Caco-2 (cell line): ENCODE measurements around the gene KCNK4. TPM values are rescaled to one million over a fixed set of nuclear protein-coding genes. Genes with fewer than 3 reads are reported as not detected.

ENCODE experiments used
- BruUV-seq: library from RNA; stranded (reverse); fragments of 400-500 nt; replicated peaks from 2 replicates; lab custom pipeline; 2021; lab: Mats Ljungman, UMichigan
- CTCF ChIA-PET: fragments of 300-600 bp; sonication (Branson Sonifier 250); formaldehyde crosslinking; loops from one replicate; lab custom pipeline; 2022; ENCODE audit warnings: antibody characterized with exemption; lab: Charles Lee
- POLR2A ChIA-PET: fragments of 300-600 bp; sonication (Branson Sonifier 250); formaldehyde crosslinking; loops from one replicate; lab custom pipeline; 2022; ENCODE audit warnings: antibody characterized with exemption; lab: Charles Lee
- DNase-seq, 2 experiments: peaks; one replicate each; pipeline versions ENCODE4 v3.0.0 to v3.0.0-alpha.2; 2020 to 2022
- H3K27me3 ChIP-seq: replicated peaks from 2 replicates; pipeline ENCODE4 v1.6.0; 2011; ENCODE audit warnings: low read length; ENCODE audit not compliant: control insufficient read depth, insufficient read depth
- H3K36me3 ChIP-seq: 2 replicates; pipeline ENCODE4 v1.5.1; 2011; ENCODE audit warnings: low read length; ENCODE audit not compliant: control insufficient read depth, insufficient read depth
- H3K4me1 ChIP-seq: fragments of 250-450 bp; sonication (Bioruptor Pico); 2 replicates; pipeline ENCODE4 v1.5.1; 2020; ENCODE audit warnings: mild to moderate bottlenecking
- H3K4me3 ChIP-seq: 2 replicates; pipeline ENCODE4 v1.5.1; 2011; ENCODE audit warnings: low read depth, mild to moderate bottlenecking, control low read depth, low read length
- H3K9me3 ChIP-seq: fragments of 250-450 bp; sonication (Bioruptor Pico); 2 replicates; pipeline ENCODE4 v1.5.1; 2020; ENCODE audit warnings: mild to moderate bottlenecking, moderate library complexity
- H3K27ac Mint-ChIP-seq: one replicate; pipeline ENCODE4 v1.8.0; 2022; ENCODE audit warnings: mixed read lengths; ENCODE audit not compliant: unreplicated experiment
- H3K27me3 Mint-ChIP-seq: one replicate; pipeline ENCODE4 v1.8.0; 2022; ENCODE audit warnings: mixed read lengths; ENCODE audit not compliant: insufficient read depth, unreplicated experiment
- H3K36me3 Mint-ChIP-seq: one replicate; pipeline ENCODE4 v1.8.0; 2022; ENCODE audit warnings: mild to moderate bottlenecking, mixed read lengths; ENCODE audit not compliant: insufficient read depth, unreplicated experiment
- H3K4me1 Mint-ChIP-seq: one replicate; pipeline ENCODE4 v1.8.0; 2022; ENCODE audit warnings: low read depth, mixed read lengths; ENCODE audit not compliant: unreplicated experiment
- H3K4me3 Mint-ChIP-seq: one replicate; pipeline ENCODE4 v1.8.0; 2022; ENCODE audit warnings: mild to moderate bottlenecking, moderate library complexity, mixed read lengths; ENCODE audit not compliant: unreplicated experiment
- H3K9me3 Mint-ChIP-seq: one replicate; pipeline ENCODE4 v1.8.0; 2022; ENCODE audit warnings: mixed read lengths; ENCODE audit not compliant: unreplicated experiment
- intact Hi-C: fragments of 100-400 bp; cut with micrococcal nuclease; formaldehyde crosslinking; loops from one replicate; pipeline ENCODE4 v1.10.0; 2022; ENCODE audit not compliant: unreplicated experiment
- total RNA-seq: library from RNA; stranded (reverse); gene quantifications from 2 replicates; pipeline ENCODE4 v1.2.3, GENCODE V29; 2022
- TF ChIP-seq, protein P1 (sequence below), 2 experiments: fragments of 200-600 bp in 1 of 2; IDR thresholded peaks; 1 replicate in 1 of 2; 2 replicates in 1 of 2; pipeline versions ENCODE4 v1.5.1 to v1.8.0; 2011 to 2022; ENCODE audit warnings: antibody characterized with exemption in 1 of 2, control low read depth in 1 of 2, inconsistent platforms in 1 of 2, low read depth in 1 of 2, low read length in 1 of 2, mild to moderate bottlenecking in 1 of 2, moderate library complexity in 1 of 2; ENCODE audit not compliant: insufficient read depth in 1 of 2, severe bottlenecking in 1 of 2, unreplicated experiment in 1 of 2

The KCNK4 gene
- total RNA-seq, 1 experiment from 2014 or later = not detected

DNA sequence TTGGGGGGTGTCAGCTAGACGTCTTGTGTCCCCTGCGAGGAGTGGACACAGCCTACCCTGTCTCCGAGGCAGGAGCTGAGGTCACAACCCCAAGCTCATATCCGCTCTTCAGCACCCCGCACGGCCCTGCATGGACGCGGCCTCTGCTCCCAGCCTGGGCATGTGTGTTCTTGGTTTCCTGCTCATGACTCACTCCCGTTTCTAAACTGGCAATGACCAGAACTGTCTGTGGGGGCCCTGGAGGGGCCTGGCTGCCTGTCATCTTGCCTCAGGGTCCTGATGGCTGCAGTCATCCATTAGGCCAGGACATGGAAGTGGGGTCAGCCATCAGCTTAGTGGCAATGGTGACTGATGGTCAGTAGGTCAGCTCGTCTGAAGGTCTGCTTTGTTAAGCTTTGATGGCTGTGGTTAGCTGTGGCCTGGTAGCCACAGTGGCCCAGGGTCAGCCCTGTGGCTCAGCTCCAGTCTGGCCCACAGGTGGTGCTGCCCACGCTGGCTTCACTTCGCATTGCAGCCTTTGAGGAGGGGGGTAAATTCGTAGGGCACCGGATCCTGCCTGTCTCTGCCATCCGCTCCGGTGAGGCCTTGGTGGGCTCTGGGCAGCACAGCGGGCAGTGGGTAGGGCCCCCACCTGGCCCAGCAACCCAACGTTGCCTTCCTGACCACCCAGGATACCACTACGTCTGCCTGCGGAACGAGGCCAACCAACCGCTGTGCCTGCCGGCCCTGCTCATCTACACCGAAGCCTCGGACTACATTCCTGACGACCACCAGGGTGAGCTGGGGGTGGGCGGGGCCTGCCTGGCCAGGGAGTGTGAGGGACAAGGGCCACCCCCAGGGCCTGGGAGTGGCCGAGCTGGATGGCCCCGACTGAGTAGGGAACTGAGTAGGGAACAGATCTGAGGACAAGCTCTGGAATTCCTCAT, 27.8 kb upstream of the KCNK4 start:
- TF ChIP-seq, protein P1, sequence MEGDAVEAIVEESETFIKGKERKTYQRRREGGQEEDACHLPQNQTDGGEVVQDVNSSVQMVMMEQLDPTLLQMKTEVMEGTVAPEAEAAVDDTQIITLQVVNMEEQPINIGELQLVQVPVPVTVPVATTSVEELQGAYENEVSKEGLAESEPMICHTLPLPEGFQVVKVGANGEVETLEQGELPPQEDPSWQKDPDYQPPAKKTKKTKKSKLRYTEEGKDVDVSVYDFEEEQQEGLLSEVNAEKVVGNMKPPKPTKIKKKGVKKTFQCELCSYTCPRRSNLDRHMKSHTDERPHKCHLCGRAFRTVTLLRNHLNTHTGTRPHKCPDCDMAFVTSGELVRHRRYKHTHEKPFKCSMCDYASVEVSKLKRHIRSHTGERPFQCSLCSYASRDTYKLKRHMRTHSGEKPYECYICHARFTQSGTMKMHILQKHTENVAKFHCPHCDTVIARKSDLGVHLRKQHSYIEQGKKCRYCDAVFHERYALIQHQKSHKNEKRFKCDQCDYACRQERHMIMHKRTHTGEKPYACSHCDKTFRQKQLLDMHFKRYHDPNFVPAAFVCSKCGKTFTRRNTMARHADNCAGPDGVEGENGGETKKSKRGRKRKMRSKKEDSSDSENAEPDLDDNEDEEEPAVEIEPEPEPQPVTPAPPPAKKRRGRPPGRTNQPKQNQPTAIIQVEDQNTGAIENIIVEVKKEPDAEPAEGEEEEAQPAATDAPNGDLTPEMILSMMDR (IDR thresholded peaks at IDR 0.05; ENCODE audit: insufficient read depth in 1 of 2, low read depth in 1 of 2, low read length in 1 of 2, severe bottlenecking in 1 of 2, unreplicated experiment in 1 of 2) = no peak
- ChIA-PET CTCF (interaction anchor here (0.5 to 1.4 kb wide), 3 partner anchors 11 to 801 kb away, joined by 3 to 13 read pairs (median 3); no protein-coding TSS in a partner anchor), POLR2A (no interaction called here)
- intact Hi-C loops = no loop called here
- peaks cover 4% of the 10 kb centered on the region for H3K36me3 ChIP-seq
- no TSS peak for BruUV-seq
- no peak overlapping the region for H3K4me3 Mint-ChIP-seq
- no peaks in the 10 kb centered on the region for H3K27me3 Mint-ChIP-seq
- H3K27ac Mint-ChIP-seq = no peak overlapping the region
- H3K4me1 ChIP-seq = peaks cover 7% of the 10 kb centered on the region
- H3K9me3 Mint-ChIP-seq = no peaks in the 10 kb centered on the region
- DNase-seq = peak in 1 of 2 experiments; percentile 28
- peaks cover 76% of the 10 kb centered on the region for H3K36me3 Mint-ChIP-seq
- H3K27me3 ChIP-seq = no peaks in the 10 kb centered on the region
- no peak overlapping the region for H3K4me3 ChIP-seq
- no peaks in the 10 kb centered on the region for H3K9me3 ChIP-seq
- peaks cover 16% of the 10 kb centered on the region for H3K4me1 Mint-ChIP-seq

DNA sequence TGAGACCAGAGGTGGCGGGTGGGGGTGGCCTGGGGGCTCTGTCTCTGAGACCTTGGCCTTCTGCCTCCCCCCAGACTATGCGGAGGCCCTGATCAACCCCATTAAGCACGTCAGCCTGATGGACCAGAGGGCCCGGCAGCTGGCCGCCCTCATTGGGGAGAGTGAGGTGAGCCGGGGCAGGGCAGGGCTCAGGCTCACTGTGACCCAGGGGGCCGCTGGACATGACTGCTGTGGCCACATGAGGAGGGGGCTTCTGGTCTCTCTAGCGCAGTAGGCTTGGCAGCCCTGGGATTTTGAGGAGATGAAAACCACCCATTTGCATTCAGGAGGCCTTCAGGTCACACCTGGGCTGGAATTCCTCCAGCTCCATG, 27.2 kb upstream of the KCNK4 start:
- no TSS peak for BruUV-seq
- intact Hi-C loops = no loop called here
- no peaks in the 10 kb centered on the region for H3K27me3 ChIP-seq
- Mint-ChIP-seq H3K36me3 (peaks cover 83% of the 10 kb centered on the region), H3K27me3 (no peaks in the 10 kb centered on the region), H3K9me3 (no peaks in the 10 kb centered on the region), H3K27ac (no peak overlapping the region), H3K4me3 (no peak overlapping the region), H3K4me1 (peaks cover 21% of the 10 kb centered on the region)
- no peaks in the 10 kb centered on the region for H3K9me3 ChIP-seq
- H3K36me3 ChIP-seq = peaks cover 4% of the 10 kb centered on the region
- DNase-seq = no peak
- H3K4me3 ChIP-seq = no peak overlapping the region
- H3K4me1 ChIP-seq = peaks cover 13% of the 10 kb centered on the region
- CTCF ChIA-PET = interaction anchor here (0.5 to 1.4 kb wide), 2 partner anchors 12 to 800 kb away, joined by 3 to 13 read pairs; no protein-coding TSS in a partner anchor
- TF ChIP-seq, protein P1 (IDR thresholded peaks at IDR 0.05; ENCODE audit: insufficient read depth in 1 of 2, low read depth in 1 of 2, low read length in 1 of 2, severe bottlenecking in 1 of 2, unreplicated experiment in 1 of 2) = no peak
- POLR2A ChIA-PET = no interaction called here

DNA sequence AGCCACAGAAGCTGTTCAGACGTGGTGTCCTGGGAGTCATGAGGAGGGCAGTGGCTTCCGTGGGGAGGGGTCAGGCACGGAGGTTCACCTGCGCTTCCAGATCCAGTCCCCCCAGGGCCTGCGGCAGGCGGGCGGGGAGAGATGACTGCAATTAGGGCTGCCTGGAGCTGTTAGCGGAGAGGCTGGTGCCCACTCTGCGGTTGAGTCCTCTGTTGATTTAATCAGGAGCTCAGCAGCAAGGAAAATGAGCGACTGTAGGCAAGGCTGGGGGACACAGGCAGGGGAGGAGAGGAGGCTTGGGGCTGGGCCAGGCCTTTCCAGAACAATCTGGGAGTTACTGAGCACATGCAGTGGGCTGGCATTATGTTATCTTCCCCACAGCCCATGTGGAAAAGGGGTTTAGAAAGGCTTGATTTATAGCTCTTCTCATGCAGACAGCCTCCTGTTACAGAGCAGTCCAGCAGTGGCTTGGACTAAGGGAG, 26.7 kb upstream of the KCNK4 start:
- DNase-seq = no peak
- Mint-ChIP-seq H3K4me3 (no peak overlapping the region), H3K27me3 (no peaks in the 10 kb centered on the region), H3K36me3 (peaks cover 83% of the 10 kb centered on the region), H3K27ac (no peak overlapping the region), H3K4me1 (peaks cover 23% of the 10 kb centered on the region), H3K9me3 (no peaks in the 10 kb centered on the region)
- H3K27me3 ChIP-seq = no peaks in the 10 kb centered on the region
- TF ChIP-seq, protein P1 (IDR thresholded peaks at IDR 0.05; ENCODE audit: insufficient read depth in 1 of 2, low read depth in 1 of 2, low read length in 1 of 2, severe bottlenecking in 1 of 2, unreplicated experiment in 1 of 2) = no peak
- ChIA-PET CTCF (interaction anchor here (0.8 kb wide), 1 partner anchor 12 kb away, joined by 4 read pairs; no protein-coding TSS in a partner anchor), POLR2A (no interaction called here)
- intact Hi-C loops = no loop called here
- no peaks in the 10 kb centered on the region for H3K9me3 ChIP-seq
- H3K4me3 ChIP-seq = no peak overlapping the region
- BruUV-seq = no TSS peak
- peaks cover 4% of the 10 kb centered on the region for H3K36me3 ChIP-seq
- H3K4me1 ChIP-seq = peaks cover 15% of the 10 kb centered on the region
